IPS-18a (cell line): ENCODE measurements around the gene USP54.

Source experiments
- H3K27ac ChIP-seq: one replicate; pipeline ENCODE4 v1.5.1; 2013; ENCODE audit warnings: low read length
- H3K27me3 ChIP-seq: one replicate; pipeline ENCODE4 v1.6.1; 2013; ENCODE audit warnings: mild to moderate bottlenecking, low read length; ENCODE audit not compliant: control insufficient read depth, insufficient read depth
- H3K36me3 ChIP-seq: one replicate; pipeline ENCODE4 v1.6.1; 2013; ENCODE audit warnings: low read depth, low read length; ENCODE audit not compliant: control insufficient read depth
- H3K4me1 ChIP-seq: one replicate; pipeline ENCODE4 v1.6.1; 2013; ENCODE audit warnings: low read depth, low read length; ENCODE audit not compliant: control insufficient read depth
- H3K4me3 ChIP-seq: one replicate; pipeline ENCODE4 v1.5.1; 2013; ENCODE audit warnings: low read length
- H3K9ac ChIP-seq: one replicate; pipeline ENCODE4 v1.6.1; 2013; ENCODE audit warnings: mild to moderate bottlenecking, low read length, moderate library complexity
- H3K9me3 ChIP-seq: one replicate; pipeline ENCODE4 v1.6.1; 2013; ENCODE audit warnings: low read depth, low read length; ENCODE audit not compliant: control insufficient read depth

The USP54 gene

GRCh38 chr10:73456187-73456890, 134.8 kb downstream of the USP54 start:
- no peak overlapping the region for H3K27ac ChIP-seq
- H3K36me3 ChIP-seq = peaks cover 7% of the 10 kb centered on the region
- H3K9me3 ChIP-seq = no peaks in the 10 kb centered on the region
- H3K9ac ChIP-seq = no peak overlapping the region
- no peaks in the 10 kb centered on the region for H3K4me1 ChIP-seq
- H3K4me3 ChIP-seq = no peak overlapping the region
- no peaks in the 10 kb centered on the region for H3K27me3 ChIP-seq

- no peak overlapping the region for H3K9ac ChIP-seq
- H3K9me3 ChIP-seq = no peaks in the 10 kb centered on the region
- no peak overlapping the region for H3K27ac ChIP-seq
- H3K4me1 ChIP-seq = no peaks in the 10 kb centered on the region
- no peaks in the 10 kb centered on the region for H3K27me3 ChIP-seq
- H3K36me3 ChIP-seq = peaks cover 9% of the 10 kb centered on the region
- no peak overlapping the region for H3K4me3 ChIP-seq
Measured at GRCh38 chr10:73449113-73449512, 142.0 kb downstream of the USP54 start.

GRCh38 chr10:73448384-73448783, 142.8 kb downstream of the USP54 start:
- no peaks in the 10 kb centered on the region for H3K4me1 ChIP-seq
- peaks cover 9% of the 10 kb centered on the region for H3K36me3 ChIP-seq

More at GRCh38 chr10:73448384-73448783, 142.8 kb downstream of the USP54 start:
- Histone ChIP-seq H3K4me3 (no peak overlapping the region), H3K27ac (no peak overlapping the region), H3K9ac (no peak overlapping the region), H3K27me3 (no peaks in the 10 kb centered on the region), H3K9me3 (no peaks in the 10 kb centered on the region)
